Activated CD4-positive, alpha-beta T cell treated with anti-CD3 and anti-CD28 coated beads, Interleukin-2, amount 50 U/mL, for 16 hours (primary cell): ENCODE measurements around the gene TTYH2.
A peak's percentile ranks its signal among the peaks of the same experiment; 100 is the strongest.
"Not testable (repeated sequence)": the region's sequence is repeated elsewhere in the genome, so short reads cannot be mapped to it uniquely, and the experiment has no call there.

Experiments used
- DNase-seq: peaks from one replicate; pipeline ENCODE4 v3.0.0-alpha.2; 2020

Gene TTYH2

GRCh38 chr17:74212913-74213791, at the start of gene TTYH2:
TTYH2 (plus strand) TSS chr17:74213571; CDS start chr17:74213588, 17 bp downstream.
- peak; percentile 82 for DNase-seq

- no peak for DNase-seq
Observed at GRCh38 chr17:74163836-74164235, 49.5 kb upstream of the TTYH2 start.

- DNase-seq, result no peak
Observed at GRCh38 chr17:74164446-74165045, 48.8 kb upstream of the TTYH2 start.

- DNase-seq, result no peak
Observed at GRCh38 chr17:74165797-74166365, 47.5 kb upstream of the TTYH2 start.

- DNase-seq, result no peak
Observed at GRCh38 chr17:74170924-74171323, 42.4 kb upstream of the TTYH2 start.

- no peak for DNase-seq
Observed at GRCh38 chr17:74172700-74173099, 40.7 kb upstream of the TTYH2 start.

GRCh38 chr17:74176546-74177001, 36.8 kb upstream of the TTYH2 start:
- DNase-seq, result peak; percentile 54

GRCh38 chr17:74177018-74177450, 36.3 kb upstream of the TTYH2 start:
- DNase-seq, result no peak

- no peak for DNase-seq
Observed at GRCh38 chr17:74179576-74179975, 33.8 kb upstream of the TTYH2 start.

- no peak for DNase-seq
Observed at GRCh38 chr17:74180336-74180735, 33.0 kb upstream of the TTYH2 start.

- DNase-seq, result no peak
Observed at GRCh38 chr17:74181341-74181740, 32.0 kb upstream of the TTYH2 start.

- DNase-seq, result no peak
Observed at GRCh38 chr17:74182041-74182723, 31.2 kb upstream of the TTYH2 start.

- no peak for DNase-seq
Observed at GRCh38 chr17:74183411-74183810, 30.0 kb upstream of the TTYH2 start.

- no peak for DNase-seq
Observed at GRCh38 chr17:74185571-74186185, 27.7 kb upstream of the TTYH2 start.

- no peak for DNase-seq
Observed at GRCh38 chr17:74186498-74186897, 26.9 kb upstream of the TTYH2 start.

- no peak for DNase-seq
Observed at GRCh38 chr17:74187761-74188160, 25.6 kb upstream of the TTYH2 start.

GRCh38 chr17:74188687-74189086, 24.7 kb upstream of the TTYH2 start:
- DNase-seq, result not testable (repeated sequence)

GRCh38 chr17:74190154-74190553, 23.2 kb upstream of the TTYH2 start:
- peak; percentile 36 for DNase-seq

- DNase-seq, result no peak
Observed at GRCh38 chr17:74190807-74191406, 22.5 kb upstream of the TTYH2 start.

- no peak for DNase-seq
Observed at GRCh38 chr17:74192950-74193781, 20.2 kb upstream of the TTYH2 start.

GRCh38 chr17:74194682-74195081, 18.7 kb upstream of the TTYH2 start:
- DNase-seq, result no peak
